Gastroesophageal sphincter (tissue), 4 donors: ENCODE measurements around the gene MYH7. TPM values are rescaled to one million over a fixed set of nuclear protein-coding genes. Genes with fewer than 3 reads are reported as not detected.

Experiments used
- ATAC-seq: fragments of 150-250 bp; one replicate; pipeline ENCODE4 v1.9.1; 2016; ENCODE audit warnings: mild to moderate bottlenecking, moderate library complexity
- H3K27ac ChIP-seq, 4 donors: fragments of 200-600 bp; sonication (generic) in 3 of 4; 1 replicate in 3 of 4; 2 replicates in 1 of 4; pipeline ENCODE4 v1.5.1; 2016 to 2019
- H3K27me3 ChIP-seq: fragments of 200-600 bp; sonication (generic); one replicate; pipeline ENCODE4 v1.5.1; 2019
- H3K36me3 ChIP-seq, 2 donors: fragments of 200-600 bp; sonication (generic); one replicate each; pipeline ENCODE4 v1.5.1; 2019; ENCODE audit warnings: control low read depth in 1 of 2
- H3K4me1 ChIP-seq, 3 donors: fragments of 200-600 bp; sonication (generic); 1 replicate in 2 of 3; 2 replicates in 1 of 3; pipeline ENCODE4 v1.5.1; 2016 to 2019; ENCODE audit warnings: control low read depth in 2 of 3
- H3K4me3 ChIP-seq, 2 donors: fragments of 200-600 bp; sonication (generic); one replicate each; pipeline ENCODE4 v1.5.1; 2019; ENCODE audit warnings: mild to moderate bottlenecking in 1 of 2, moderate library complexity in 1 of 2
- H3K9me3 ChIP-seq, 3 donors: fragments of 200-600 bp; sonication (generic); one replicate each; pipeline ENCODE4 v1.5.1; 2017 to 2019; ENCODE audit warnings: control low read depth in 2 of 3
- EP300 ChIP-seq: sonication (generic); formaldehyde crosslinking; IDR thresholded peaks from one replicate; pipeline ENCODE4 v1.6.1; 2017; ENCODE audit warnings: antibody characterized with exemption, mild to moderate bottlenecking
- POLR2A ChIP-seq, 2 donors: fragments of 450-650 bp; IDR thresholded peaks; one replicate each; pipeline ENCODE4 v1.6.1; 2017; ENCODE audit warnings: antibody characterized with exemption in 2 of 2, mild to moderate bottlenecking in 2 of 2, moderate library complexity in 1 of 2
- POLR2AphosphoS5 ChIP-seq: sonication (generic); formaldehyde crosslinking; IDR thresholded peaks from one replicate; pipeline ENCODE4 v1.6.1; 2017; ENCODE audit warnings: antibody characterized with exemption
- WGBS, 2 donors: methylation state at CpG; one replicate each; pipeline ENCODE4 v1.1.5; 2018; ENCODE audit warnings: low coverage in 1 of 2; 5-methylcytosine and 5-hydroxymethylcytosine counted together
- total RNA-seq, 4 donors: library from RNA; depleted of rRNA; stranded (reverse); fragments of >200 nt; gene quantifications; one replicate each; pipeline ENCODE4 v1.1.0, GENCODE V29; 2016
- TF ChIP-seq, protein P1 (sequence below), 4 experiments: fragments of 200-600 bp in 2 of 4; fragments of 450-650 bp in 2 of 4; sonication (generic) in 1 of 4; IDR thresholded peaks; one replicate each; pipeline ENCODE4 v1.5.1; 2017 to 2019; ENCODE audit warnings: antibody characterized with exemption in 4 of 4, mild to moderate bottlenecking in 2 of 4, moderate library complexity in 2 of 4

The MYH7 gene
- total RNA-seq, 4 donors from 2014 or later, result not detected

DNA sequence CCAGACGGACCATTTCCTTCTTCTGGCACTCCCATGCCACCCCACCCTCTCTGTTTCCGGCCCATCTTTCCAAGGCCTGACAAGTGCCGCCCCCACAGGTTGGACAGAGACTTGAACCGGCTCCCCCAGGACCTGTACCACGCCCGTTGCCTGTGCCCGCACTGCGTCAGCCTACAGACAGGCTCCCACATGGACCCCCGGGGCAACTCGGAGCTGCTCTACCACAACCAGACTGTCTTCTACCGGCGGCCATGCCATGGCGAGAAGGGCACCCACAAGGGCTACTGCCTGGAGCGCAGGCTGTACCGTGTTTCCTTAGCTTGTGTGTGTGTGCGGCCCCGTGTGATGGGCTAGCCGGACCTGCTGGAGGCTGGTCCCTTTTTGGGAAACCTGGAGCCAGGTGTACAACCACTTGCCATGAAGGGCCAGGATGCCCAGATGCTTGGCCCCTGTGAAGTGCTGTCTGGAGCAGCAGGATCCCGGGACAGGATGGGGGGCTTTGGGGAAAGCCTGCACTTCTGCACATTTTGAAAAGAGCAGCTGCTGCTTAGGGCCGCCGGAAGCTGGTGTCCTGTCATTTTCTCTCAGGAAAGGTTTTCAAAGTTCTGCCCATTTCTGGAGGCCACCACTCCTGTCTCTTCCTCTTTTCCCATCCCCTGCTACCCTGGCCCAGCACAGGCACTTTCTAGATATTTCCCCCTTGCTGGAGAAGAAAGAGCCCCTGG lies 59.8 kb downstream of the MYH7 start:
- TF ChIP-seq, protein P1, sequence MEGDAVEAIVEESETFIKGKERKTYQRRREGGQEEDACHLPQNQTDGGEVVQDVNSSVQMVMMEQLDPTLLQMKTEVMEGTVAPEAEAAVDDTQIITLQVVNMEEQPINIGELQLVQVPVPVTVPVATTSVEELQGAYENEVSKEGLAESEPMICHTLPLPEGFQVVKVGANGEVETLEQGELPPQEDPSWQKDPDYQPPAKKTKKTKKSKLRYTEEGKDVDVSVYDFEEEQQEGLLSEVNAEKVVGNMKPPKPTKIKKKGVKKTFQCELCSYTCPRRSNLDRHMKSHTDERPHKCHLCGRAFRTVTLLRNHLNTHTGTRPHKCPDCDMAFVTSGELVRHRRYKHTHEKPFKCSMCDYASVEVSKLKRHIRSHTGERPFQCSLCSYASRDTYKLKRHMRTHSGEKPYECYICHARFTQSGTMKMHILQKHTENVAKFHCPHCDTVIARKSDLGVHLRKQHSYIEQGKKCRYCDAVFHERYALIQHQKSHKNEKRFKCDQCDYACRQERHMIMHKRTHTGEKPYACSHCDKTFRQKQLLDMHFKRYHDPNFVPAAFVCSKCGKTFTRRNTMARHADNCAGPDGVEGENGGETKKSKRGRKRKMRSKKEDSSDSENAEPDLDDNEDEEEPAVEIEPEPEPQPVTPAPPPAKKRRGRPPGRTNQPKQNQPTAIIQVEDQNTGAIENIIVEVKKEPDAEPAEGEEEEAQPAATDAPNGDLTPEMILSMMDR (IDR thresholded peaks at IDR 0.05), result no peak
- TF ChIP-seq EP300 (no peak), POLR2AphosphoS5 (no peak), POLR2A (IDR thresholded peaks at IDR 0.05) (no peak)
- 60 to 91% methylated on average over 3 to 8 of the region's 21 CpGs for WGBS, 2 donors

GRCh38 chr14:23373041-23373440 lies 62.4 kb downstream of the MYH7 start:
- TF ChIP-seq EP300 (no peak), POLR2A (IDR thresholded peaks at IDR 0.05) (no peak), POLR2AphosphoS5 (no peak)
- TF ChIP-seq, protein P1 (IDR thresholded peaks at IDR 0.05), result no peak
- Histone ChIP-seq H3K27ac (no peak overlapping the region), H3K4me1 (no peaks in the 10 kb centered on the region), H3K27me3 (no peaks in the 10 kb centered on the region), H3K9me3 (no peaks in the 10 kb centered on the region), H3K4me3 (no peak overlapping the region), H3K36me3 (no peaks in the 10 kb centered on the region)
- ATAC-seq, result no peak
- 83 to 100% methylated on average over 1 of the region's 3 CpGs for WGBS, 2 donors

More for the DNA sequence above, 59.8 kb downstream of the MYH7 start:
- Histone ChIP-seq H3K27ac (peak overlapping the region in 2 of 4 donors; percentile 35 to 68), H3K4me1 (peaks cover 0 to 8% (median 3%) of the 10 kb centered on the region in 3 donors), H3K4me3 (no peak overlapping the region), H3K36me3 (no peaks in the 10 kb centered on the region), H3K9me3 (no peaks in the 10 kb centered on the region), H3K27me3 (peaks cover 18% of the 10 kb centered on the region)
- no peak for ATAC-seq

- 63 to 100% methylated on average over 1 to 2 of the region's 2 CpGs for WGBS, 2 donors
- H3K27ac ChIP-seq, result no peak within 1 kb of the TSS
- no peaks in the 10 kb centered on the region for H3K4me1 ChIP-seq
- TF ChIP-seq, protein P1 (IDR thresholded peaks at IDR 0.05), result no peak
- TF ChIP-seq POLR2AphosphoS5, result no peak
- no peak for TF ChIP-seq POLR2A (IDR thresholded peaks at IDR 0.05)
- TF ChIP-seq EP300, result no peak
- ATAC-seq, result no peak
- no peaks in the 10 kb centered on the region for H3K27me3 ChIP-seq
- no peaks in the 10 kb centered on the region for H3K36me3 ChIP-seq
- H3K9me3 ChIP-seq, result no peaks in the 10 kb centered on the region
- H3K4me3 ChIP-seq, result no peak within 1 kb of the TSS
Observed at GRCh38 chr14:23372509-23372908, 63.0 kb downstream of the MYH7 start, which contains the start of gene IL25. Gene IL25, plus strand, starts transcription at chr14:23372809.

DNA sequence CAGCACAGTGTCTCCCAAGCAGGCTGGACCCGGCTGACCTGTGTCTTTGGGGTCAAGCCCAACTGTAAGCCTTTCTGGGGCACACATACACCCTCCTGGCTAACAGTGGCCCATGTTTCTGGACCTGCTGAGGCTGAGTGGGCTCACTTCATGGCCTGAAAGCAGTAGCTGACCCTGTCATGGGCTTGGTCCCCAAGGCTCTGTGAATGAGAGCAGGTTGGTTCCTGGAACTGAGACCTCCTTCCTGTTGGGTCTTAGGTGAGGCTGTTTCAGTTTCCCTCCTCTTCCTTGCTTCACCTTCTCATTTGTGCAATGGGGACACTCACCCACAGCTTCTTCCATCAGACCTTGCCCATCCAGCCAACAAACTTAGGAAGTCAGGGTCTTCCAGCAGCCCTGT lies 63.6 kb downstream of the MYH7 start:
- no peak for ATAC-seq
- TF ChIP-seq POLR2A (IDR thresholded peaks at IDR 0.05) (no peak), POLR2AphosphoS5 (no peak), EP300 (no peak)
- TF ChIP-seq, protein P1 (IDR thresholded peaks at IDR 0.05), result no peak

DNA sequence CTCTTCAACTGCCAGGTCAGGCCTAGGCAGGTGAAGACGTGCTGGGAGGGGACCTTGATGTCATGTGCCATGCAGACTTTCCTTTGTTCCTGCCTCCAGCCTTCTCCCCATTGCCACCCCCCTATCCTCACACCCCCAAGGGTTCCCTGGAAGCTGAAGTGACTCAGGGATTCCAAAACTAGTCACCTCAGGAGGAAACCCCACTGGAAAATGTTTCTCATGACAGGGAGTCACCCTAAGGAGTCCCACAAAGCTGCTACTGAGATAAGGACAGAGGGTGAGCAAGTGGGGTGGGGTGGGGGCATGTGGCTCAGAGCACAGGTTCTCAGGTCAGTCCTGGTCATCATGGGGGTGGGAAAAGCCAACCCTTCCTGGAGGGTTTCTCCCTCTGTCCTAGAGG lies 65.2 kb downstream of the MYH7 start:
- Histone ChIP-seq H3K27me3 (peaks cover 1% of the 10 kb centered on the region), H3K36me3 (no peaks in the 10 kb centered on the region), H3K4me1 (peaks cover 0 to 22% (median 5%) of the 10 kb centered on the region in 3 donors), H3K4me3 (no peak overlapping the region), H3K9me3 (no peaks in the 10 kb centered on the region), H3K27ac (no peak overlapping the region)
- WGBS, 2 donors, result 60% methylated on average over 1 of the region's 1 CpG; no CpG with 5 or more reads in 1 of the 2 donors
- TF ChIP-seq, protein P1 (IDR thresholded peaks at IDR 0.05), result no peak
- TF ChIP-seq POLR2AphosphoS5, result no peak
- no peak for ATAC-seq

More for the DNA sequence above, 63.6 kb downstream of the MYH7 start:
- Histone ChIP-seq H3K4me3 (no peak overlapping the region), H3K27me3 (no peaks in the 10 kb centered on the region), H3K36me3 (no peaks in the 10 kb centered on the region), H3K4me1 (peaks cover 0 to 6% (median 0%) of the 10 kb centered on the region in 3 donors), H3K9me3 (no peaks in the 10 kb centered on the region), H3K27ac (no peak overlapping the region)
- no CpG with 5 or more reads among the region's 1 CpG for WGBS, 2 donors
